ENCODE results near the gene TMEM158. TPM values are rescaled to one million over a fixed set of nuclear protein-coding genes. Genes with fewer than 3 reads are reported as not detected.

Gene TMEM158
- total RNA-seq, 1 donor from 2014 or later = 1.2 TPM

- peak overlapping the region; percentile 45 for H3K27ac ChIP-seq
- H3K36me3 ChIP-seq = no peaks in the 10 kb centered on the region
- H3K9me3 ChIP-seq = no peaks in the 10 kb centered on the region
- no peak overlapping the region for H3K4me3 ChIP-seq
- no peaks in the 10 kb centered on the region for H3K27me3 ChIP-seq
- peaks cover 35% of the 10 kb centered on the region for H3K4me1 ChIP-seq
- intact Hi-C loops (cut with DNase I) = no loop called here
- DNase-seq (ENCODE audit: extremely low spot score in 2 of 2) = no peak
- no peak for TF ChIP-seq CTCF (IDR thresholded peaks at IDR 0.05)
- TF ChIP-seq POLR2AphosphoS5 (IDR thresholded peaks at IDR 0.05; ENCODE audit: insufficient read depth in 1 of 2, low read depth in 1 of 2) = peak in 1 of 2 donors; percentile 2
These were observed 14.0 kb downstream of the TMEM158 start for GRCh38 chr3:45212095-45212468.

- H3K4me1 ChIP-seq = peaks cover 35% of the 10 kb centered on the region
These were observed 14.5 kb downstream of the TMEM158 start for GRCh38 chr3:45211466-45212094.

GRCh38 chr3:45210308-45211041 is 15.6 kb downstream of the TMEM158 start:
- intact Hi-C loops (cut with DNase I) = no loop called here
- Histone ChIP-seq H3K9me3 (no peaks in the 10 kb centered on the region), H3K36me3 (no peaks in the 10 kb centered on the region), H3K27ac (peak overlapping the region; percentile 37), H3K4me1 (peaks cover 35% of the 10 kb centered on the region), H3K4me3 (no peak overlapping the region), H3K27me3 (no peaks in the 10 kb centered on the region)
- TF ChIP-seq POLR2AphosphoS5 (IDR thresholded peaks at IDR 0.05; ENCODE audit: insufficient read depth in 1 of 2, low read depth in 1 of 2) (peak; percentile 35 to 59), POLR2A (IDR thresholded peaks at IDR 0.05) (no peak), CTCF (IDR thresholded peaks at IDR 0.05) (peak; percentile 68 to 74 (median 74))
- DNase-seq (ENCODE audit: extremely low spot score in 2 of 2) = no peak

More at GRCh38 chr3:45211466-45212094, 14.5 kb downstream of the TMEM158 start:
- no peaks in the 10 kb centered on the region for H3K27me3 ChIP-seq
- TF ChIP-seq POLR2AphosphoS5 (IDR thresholded peaks at IDR 0.05; ENCODE audit: insufficient read depth in 1 of 2, low read depth in 1 of 2) (peak in 1 of 2 donors; percentile 11), POLR2A (IDR thresholded peaks at IDR 0.05) (no peak)
- H3K4me3 ChIP-seq = no peak overlapping the region
- H3K27ac ChIP-seq = peak overlapping the region; percentile 45
- intact Hi-C loops (cut with DNase I) = no loop called here
- no peak for DNase-seq (ENCODE audit: extremely low spot score in 2 of 2)
- no peaks in the 10 kb centered on the region for H3K36me3 ChIP-seq
- no peaks in the 10 kb centered on the region for H3K9me3 ChIP-seq

GRCh38 chr3:45209526-45209925 is 16.6 kb downstream of the TMEM158 start:
- Histone ChIP-seq H3K27ac (no peak overlapping the region), H3K4me3 (no peak overlapping the region), H3K27me3 (no peaks in the 10 kb centered on the region), H3K9me3 (no peaks in the 10 kb centered on the region), H3K36me3 (no peaks in the 10 kb centered on the region), H3K4me1 (peaks cover 35% of the 10 kb centered on the region)
- intact Hi-C loops (cut with DNase I) = loop anchor here (5.0 kb wide), 1 partner anchor 167 kb away; no protein-coding TSS in a partner anchor
- TF ChIP-seq POLR2A (IDR thresholded peaks at IDR 0.05) = no peak
- no peak for TF ChIP-seq POLR2AphosphoS5 (IDR thresholded peaks at IDR 0.05; ENCODE audit: insufficient read depth in 1 of 2, low read depth in 1 of 2)
- TF ChIP-seq CTCF (IDR thresholded peaks at IDR 0.05) = no peak
- DNase-seq (ENCODE audit: extremely low spot score in 2 of 2) = no peak

GRCh38 chr3:45208586-45208985 is 17.5 kb downstream of the TMEM158 start:
- no peak for TF ChIP-seq CTCF (IDR thresholded peaks at IDR 0.05)
- no peak for TF ChIP-seq POLR2A (IDR thresholded peaks at IDR 0.05)
- no peak for TF ChIP-seq POLR2AphosphoS5 (IDR thresholded peaks at IDR 0.05; ENCODE audit: insufficient read depth in 1 of 2, low read depth in 1 of 2)
- Histone ChIP-seq H3K27me3 (no peaks in the 10 kb centered on the region), H3K4me1 (peaks cover 35% of the 10 kb centered on the region), H3K4me3 (no peak overlapping the region), H3K9me3 (no peaks in the 10 kb centered on the region), H3K27ac (no peak overlapping the region), H3K36me3 (no peaks in the 10 kb centered on the region)
- DNase-seq (ENCODE audit: extremely low spot score in 2 of 2) = no peak
- intact Hi-C loops (cut with DNase I) = loop anchor here (5.0 kb wide), 1 partner anchor 166 kb away; no protein-coding TSS in a partner anchor

Data from vagina (tissue), 2 donors.